IPS-18c (cell line): Measurements from ENCODE around the gene POU3F3.

Source experiments
- H3K4me3 ChIP-seq: 2 replicates; pipeline ENCODE4 v1.7.0; 2013; ENCODE audit warnings: low read depth, mild to moderate bottlenecking, low read length, moderate library complexity; ENCODE audit not compliant: insufficient read depth
- H3K9me3 ChIP-seq: one replicate; pipeline ENCODE4 v1.6.1; 2013; ENCODE audit warnings: mild to moderate bottlenecking, low read length, moderate library complexity; ENCODE audit not compliant: control insufficient read depth, insufficient read depth

Gene POU3F3

DNA sequence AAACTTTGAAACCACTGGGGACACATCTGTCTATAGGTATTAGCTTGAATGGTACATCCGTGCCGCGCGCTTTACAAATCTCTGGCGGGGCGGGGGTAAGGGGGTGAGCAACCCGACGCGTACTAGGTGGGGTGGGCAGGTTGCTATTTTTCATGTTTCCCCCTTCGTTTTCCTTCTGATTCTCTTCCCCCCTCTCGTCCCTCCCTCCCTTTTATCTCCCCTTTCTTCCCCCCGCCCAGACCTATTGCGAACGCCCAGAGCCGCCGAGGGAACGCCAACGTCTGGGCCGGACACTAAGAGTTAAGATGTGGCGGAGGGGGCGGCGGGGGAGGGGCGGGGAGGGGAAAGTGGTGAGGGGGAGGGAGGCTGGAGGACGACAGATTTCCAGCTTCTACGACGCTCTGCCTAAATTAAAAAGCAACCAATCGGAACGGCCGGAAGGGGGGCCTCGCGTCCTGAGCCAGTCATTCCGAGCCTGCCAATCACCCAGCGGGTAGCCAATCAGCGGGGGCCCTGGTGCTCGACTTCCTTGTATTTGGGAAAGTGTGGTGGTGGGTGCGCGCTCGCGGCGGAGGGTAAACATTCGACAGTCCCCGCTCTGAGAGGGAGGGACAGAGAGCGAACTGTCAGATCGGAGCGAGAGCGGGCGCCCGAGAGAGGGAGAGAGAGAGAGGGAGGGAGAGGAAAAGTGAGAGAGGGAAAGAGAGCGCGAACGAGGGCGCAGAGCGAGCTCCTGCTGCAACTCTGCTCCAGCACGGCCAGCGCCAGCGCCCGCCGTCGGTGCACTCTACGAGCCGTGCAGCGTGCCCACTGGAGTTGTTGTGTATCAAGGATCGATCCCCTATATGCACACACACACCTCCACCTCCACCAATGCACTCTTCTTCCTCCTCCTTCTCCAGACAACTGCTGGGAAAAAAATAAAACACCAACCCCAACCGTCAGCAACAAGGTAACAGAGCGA lies at the start of gene POU3F3:
Gene POU3F3, plus strand, starts transcription at position 582 of the 964 bp plus-strand sequence. CDS start 1,396 bp downstream, outside the sequence.
- H3K9me3 ChIP-seq: no peaks in the 10 kb centered on the region
- peak within 1 kb of the TSS; percentile 60 for H3K4me3 ChIP-seq

DNA sequence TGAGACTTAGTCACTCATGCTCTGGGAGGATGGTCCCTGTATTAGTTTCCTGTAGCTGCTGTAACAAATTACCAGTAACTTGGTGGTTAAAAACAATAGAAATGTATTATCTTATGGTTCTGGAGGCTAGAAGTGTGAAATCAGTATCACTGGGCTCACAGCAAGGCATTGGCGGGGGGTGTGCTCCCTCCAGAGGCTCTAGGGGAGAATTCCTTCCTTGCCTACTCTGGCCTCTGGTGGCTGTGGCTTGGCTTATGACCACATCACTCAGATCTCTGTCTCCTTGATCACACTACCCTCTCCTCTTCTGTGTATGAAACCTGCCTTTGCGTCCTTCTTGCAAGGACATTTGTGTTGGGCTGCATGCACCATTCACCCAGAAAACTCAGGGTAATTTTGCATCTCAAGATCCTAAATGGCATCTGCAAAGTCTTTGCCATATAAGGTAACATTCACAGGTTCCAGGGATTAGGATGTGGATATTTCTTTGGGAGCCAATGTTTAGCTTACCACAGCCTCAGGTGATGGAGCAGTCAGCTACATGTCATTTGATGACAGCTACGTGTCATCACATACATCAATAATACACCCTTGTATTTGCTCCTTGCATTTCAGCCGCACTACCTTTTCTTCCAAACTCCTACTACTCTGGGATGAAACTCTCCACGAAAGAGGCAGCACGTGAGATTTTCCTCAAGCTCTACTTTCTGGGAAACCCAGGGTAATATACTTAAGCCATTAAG lies 49.6 kb upstream of the POU3F3 start:
- H3K4me3 ChIP-seq: no peak overlapping the region
- no peaks in the 10 kb centered on the region for H3K9me3 ChIP-seq

DNA sequence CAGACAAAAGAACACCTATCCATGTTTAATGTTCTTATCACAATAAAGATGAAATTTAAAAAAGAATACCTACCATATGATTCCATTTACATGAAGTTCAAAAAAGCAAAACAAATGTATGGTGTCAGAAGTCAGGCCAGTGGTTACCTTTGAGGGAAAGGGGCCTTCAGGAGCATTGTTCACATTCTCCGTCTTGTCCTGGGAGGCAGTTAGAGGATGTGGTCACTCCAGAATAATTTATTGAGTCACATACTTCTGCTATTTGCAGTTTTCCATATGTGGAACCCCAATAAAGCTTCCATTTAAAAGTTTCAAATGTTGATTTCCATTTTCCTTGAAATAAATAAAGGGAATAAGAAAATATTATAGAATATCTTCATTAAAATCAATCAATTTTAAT lies 41.6 kb upstream of the POU3F3 start:
- Histone ChIP-seq H3K9me3 (peaks cover 6% of the 10 kb centered on the region), H3K4me3 (no peak overlapping the region)

DNA sequence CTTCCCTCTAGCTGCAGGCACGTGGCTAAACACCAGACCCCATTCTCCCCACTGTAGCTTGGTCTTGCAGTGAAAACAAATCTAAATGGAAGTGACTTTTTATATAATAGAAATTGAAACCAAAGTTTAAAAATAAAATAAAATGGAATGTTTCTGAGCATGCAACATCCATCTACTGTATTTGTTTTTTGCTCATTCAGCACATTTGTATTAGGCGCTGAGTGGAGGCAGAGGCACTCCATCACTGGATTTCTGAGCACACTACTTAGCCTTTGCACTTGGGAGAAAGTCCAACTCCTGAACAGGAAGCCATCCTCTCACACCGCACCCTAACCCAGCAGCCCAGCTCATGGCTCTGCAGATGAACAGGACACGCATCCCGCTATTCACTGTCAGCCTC lies 37.8 kb upstream of the POU3F3 start:
- Histone ChIP-seq H3K9me3 (peaks cover 3% of the 10 kb centered on the region), H3K4me3 (no peak overlapping the region)

DNA sequence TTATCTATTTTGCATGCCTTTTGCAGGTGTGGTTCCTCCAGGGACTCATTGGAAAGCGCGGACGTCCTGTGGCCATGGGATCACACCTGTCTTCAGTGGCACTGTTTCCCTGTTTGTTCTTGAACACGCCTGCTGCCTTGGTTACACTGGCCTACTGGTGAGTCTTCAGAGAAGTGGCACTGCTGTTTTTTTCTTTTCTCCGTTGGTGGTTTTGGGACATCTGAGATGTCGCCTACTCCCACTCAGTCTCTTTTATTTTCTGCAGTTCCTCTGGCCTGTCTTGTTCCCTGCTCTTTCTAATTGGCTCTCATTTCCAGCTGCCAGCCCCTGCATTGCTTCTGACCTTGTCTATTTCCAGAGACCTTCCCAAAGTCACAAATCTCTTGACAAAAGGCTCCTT lies 35.7 kb upstream of the POU3F3 start:
- Histone ChIP-seq H3K9me3 (no peaks in the 10 kb centered on the region), H3K4me3 (no peak overlapping the region)

DNA sequence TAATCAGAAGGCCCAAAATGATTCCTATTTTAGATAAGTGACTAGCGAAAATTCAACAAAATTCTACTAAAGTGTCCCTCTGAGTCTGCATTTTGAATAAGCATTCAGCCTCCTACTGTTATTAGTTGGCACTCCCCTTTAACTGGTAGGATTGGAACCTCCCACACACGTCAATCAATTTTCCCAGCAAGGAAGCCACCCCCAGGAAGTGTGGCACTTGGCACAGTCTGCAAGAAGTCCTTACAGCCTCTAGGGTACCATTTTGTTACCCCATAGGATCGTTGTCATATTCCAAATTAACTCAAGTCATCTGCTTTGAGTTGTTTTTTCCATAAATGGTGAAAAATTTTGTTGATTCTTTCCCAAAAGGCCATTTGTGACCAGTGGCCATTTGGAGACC lies 33.8 kb upstream of the POU3F3 start:
- Histone ChIP-seq H3K4me3 (no peak overlapping the region), H3K9me3 (peaks cover 2% of the 10 kb centered on the region)

DNA sequence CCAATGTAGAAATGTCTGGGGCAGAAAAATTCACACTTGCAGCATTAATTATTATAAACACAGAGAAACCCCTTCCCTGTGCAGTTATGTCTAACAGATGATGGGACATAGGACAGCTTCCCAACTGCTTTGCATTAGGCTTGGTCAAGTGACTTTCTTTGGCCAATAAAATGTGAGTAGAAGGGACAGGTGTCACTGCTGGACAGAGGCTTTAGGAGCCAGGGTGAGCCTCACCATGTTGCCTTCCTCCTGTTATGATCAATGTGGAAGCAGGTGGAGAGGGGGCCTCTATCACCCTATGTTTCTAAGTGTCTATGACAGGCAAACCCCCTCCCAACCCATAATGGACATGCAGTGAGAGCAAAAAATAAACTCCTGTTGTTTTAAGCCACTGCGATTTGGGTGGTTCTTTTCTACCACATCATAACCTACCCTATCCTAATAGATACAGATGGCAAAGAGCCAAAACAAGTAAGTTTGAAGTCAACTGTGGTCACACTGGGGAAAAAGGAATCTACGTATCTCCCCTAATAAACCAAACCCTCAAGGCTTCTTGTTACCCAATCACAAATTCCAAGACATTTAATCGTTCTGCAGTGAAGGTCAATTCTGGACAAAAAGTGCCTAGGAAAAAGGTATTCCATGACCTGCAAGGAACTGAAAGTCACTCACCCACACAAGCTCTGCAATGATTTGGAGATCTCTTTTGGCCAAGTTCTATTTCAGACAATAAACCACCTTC lies 28.6 kb upstream of the POU3F3 start:
- no peak overlapping the region for H3K4me3 ChIP-seq
- peaks cover 6% of the 10 kb centered on the region for H3K9me3 ChIP-seq

DNA sequence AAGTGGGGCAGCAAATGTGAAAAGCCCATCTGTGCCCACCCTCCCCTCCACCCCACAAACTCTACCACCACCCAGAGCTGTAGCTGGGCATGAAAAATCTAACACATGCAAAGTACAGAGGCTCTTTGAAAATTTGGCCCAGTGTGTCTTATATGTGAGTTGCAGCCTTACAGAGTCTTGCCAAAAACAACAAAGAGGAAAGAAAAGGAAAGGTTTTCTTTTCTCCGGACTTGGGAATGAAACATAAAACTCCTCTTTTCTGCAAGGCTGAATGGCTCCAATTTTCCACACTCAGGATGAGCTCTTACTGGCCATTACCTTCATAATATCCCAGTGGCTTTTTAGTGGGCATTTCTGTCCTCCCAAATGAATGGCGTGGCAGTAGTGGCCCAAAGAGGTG lies 27.9 kb upstream of the POU3F3 start:
- Histone ChIP-seq H3K9me3 (peaks cover 6% of the 10 kb centered on the region), H3K4me3 (no peak overlapping the region)

DNA sequence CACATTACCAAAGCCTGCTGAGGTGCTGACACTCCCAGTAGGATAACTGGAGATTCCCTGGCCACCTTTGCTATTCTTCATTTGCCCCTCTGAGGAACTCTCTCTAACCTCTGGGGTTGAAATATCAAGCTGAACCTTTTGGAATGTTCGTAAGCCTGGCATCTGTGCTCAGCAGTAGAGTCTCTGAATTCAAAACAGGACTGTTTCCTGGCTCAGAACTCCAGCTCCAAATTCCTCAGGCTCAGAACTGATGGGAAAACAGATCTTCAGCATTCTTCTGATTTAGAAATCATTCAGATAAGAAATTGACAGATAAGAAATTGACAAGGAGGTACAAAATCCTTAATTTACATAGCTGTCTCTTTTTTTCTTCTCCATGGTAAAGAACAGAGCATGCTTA lies 22.2 kb upstream of the POU3F3 start:
- Histone ChIP-seq H3K9me3 (no peaks in the 10 kb centered on the region), H3K4me3 (no peak overlapping the region)

DNA sequence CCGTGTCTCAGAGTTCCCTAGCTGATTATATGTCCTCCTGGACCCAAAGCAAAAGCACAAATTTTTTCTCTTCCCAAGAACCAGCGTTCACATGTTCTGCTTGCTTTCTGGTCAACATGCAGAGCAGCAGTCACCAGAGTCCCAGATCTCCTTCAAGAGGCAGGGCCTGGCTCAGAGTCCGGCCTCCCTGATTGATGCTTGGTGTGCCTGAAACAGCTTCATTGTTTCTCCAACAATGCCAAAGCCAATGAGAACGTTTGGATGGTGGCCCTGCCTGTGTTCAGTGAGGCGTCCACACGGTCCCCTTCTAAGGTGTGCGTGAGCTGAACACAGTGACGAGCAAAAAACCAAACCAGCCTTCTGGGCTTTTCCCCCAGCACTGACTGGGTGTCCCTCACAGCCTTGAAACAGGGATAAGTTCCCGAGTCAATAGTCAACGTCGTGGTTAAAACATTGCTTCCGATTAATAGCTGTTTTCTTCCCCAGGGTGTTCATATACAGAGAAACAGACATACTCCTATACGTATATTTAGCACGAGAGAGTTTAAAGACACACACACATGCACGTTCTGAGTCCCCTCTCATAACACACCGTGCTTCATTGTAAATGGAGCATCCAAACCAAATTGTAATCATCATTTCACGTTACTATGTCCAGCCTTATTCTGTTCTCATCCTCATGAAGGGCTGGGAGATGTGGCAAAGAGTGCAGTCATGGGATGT lies 19.3 kb upstream of the POU3F3 start:
- Histone ChIP-seq H3K4me3 (no peak overlapping the region), H3K9me3 (no peaks in the 10 kb centered on the region)

DNA sequence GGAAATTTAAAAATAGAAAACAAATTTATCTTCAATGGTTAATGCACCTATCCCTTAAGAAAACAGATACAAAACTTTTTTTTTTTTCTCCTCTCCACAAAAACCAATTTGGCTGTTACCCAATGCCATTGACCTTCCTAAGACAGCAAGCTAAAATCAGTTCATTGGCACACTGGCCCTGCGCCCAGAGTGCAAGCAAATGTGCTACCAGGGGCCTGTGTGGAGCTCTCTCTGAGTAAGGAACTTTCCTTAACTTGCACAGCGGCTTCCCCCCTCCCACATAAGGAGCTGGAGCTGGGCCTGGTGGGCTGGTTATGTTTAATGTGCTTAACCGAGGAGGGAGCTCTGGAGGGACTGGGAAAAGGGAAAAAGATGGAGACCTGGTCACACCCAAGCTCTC lies 17.6 kb upstream of the POU3F3 start:
- Histone ChIP-seq H3K4me3 (no peak overlapping the region), H3K9me3 (no peaks in the 10 kb centered on the region)

DNA sequence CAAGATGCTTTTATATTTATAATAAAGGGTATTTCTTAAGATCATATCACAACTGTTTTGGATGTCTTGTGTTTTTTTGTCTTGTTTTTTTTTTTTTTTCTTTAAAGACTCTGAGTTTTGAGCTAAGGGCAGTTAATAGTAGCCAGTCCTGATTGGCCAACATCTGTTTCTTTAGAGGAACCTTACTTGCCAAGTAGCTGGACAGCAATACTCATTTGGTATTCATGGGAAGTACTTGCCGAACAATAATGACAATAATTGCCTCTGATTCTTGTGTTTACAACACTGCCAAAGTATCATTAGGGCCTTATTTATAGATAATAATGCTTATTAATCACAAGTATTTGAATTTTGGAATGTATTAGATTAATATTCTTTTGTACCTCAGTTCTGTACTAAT lies 17.1 kb upstream of the POU3F3 start:
- no peaks in the 10 kb centered on the region for H3K9me3 ChIP-seq
- H3K4me3 ChIP-seq: no peak overlapping the region

DNA sequence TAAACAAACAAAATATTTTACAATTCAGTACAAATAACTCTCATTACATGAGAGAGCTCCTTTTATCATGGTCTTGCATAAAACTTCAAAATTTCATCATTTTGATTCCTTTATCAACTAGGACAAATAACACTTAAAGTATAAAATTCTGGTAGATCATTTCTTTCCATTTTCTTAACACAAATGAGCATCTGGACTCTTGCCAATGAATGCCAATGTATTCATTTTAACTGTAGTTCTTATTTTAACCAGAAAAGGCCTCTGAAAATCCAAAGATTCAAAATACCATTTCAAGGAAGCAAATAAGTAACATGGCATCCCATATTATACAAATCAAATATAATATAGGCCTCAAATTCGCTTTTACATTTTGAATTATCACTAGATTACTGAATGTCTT lies 13.8 kb upstream of the POU3F3 start:
- no peaks in the 10 kb centered on the region for H3K9me3 ChIP-seq
- no peak overlapping the region for H3K4me3 ChIP-seq

DNA sequence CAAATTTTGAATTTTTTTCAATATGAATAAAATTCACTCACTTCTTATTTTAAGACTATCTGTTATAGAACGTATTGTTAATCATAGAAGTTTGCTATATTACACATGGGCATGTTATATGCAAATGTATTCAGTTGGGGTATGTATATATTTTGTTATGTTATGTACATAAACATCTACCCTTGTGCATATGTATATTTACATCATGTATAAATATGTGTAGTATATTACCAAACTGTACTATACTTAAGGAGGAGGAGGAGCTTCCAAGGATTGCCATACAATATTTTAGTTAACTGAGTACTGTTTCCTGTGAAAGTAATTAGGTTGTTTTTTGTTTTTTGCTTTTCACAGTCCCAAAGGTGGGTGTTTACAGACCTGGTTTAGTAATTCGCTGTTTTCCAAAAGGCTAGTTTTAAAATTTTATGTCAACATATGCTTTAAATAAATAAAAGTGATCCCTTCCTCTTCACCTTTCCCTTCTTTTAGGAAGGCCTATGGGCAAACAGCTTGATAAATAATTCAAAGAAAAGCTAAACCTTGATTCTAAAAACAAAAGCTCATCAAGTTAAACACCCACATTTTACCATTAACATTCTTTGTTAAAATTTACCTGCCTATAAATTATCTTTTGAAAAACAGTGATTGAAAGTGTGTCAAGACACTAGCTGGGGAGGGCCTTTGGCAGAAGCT lies 12.9 kb upstream of the POU3F3 start:
- Histone ChIP-seq H3K4me3 (no peak overlapping the region), H3K9me3 (no peaks in the 10 kb centered on the region)

DNA sequence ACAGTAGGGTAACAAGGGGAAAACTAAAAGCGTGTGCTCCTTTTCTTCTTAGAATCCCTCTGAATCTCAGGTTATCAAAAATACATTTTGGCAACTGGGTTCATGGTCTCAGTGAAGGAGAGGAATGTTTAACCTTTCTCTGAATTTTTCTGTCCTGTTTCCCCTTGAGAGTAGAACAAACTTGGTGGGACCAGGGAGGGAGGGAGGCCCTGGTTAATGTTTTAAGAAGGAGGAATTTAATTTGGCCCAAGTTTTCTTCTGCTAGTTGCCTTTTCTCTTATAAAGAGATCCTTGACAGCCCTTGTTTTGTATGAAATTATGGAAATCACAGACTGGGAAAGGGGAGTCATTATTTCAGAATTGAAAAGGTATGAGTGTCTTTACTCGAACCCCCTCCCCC lies 12.2 kb upstream of the POU3F3 start:
- no peak overlapping the region for H3K4me3 ChIP-seq
- H3K9me3 ChIP-seq: no peaks in the 10 kb centered on the region

DNA sequence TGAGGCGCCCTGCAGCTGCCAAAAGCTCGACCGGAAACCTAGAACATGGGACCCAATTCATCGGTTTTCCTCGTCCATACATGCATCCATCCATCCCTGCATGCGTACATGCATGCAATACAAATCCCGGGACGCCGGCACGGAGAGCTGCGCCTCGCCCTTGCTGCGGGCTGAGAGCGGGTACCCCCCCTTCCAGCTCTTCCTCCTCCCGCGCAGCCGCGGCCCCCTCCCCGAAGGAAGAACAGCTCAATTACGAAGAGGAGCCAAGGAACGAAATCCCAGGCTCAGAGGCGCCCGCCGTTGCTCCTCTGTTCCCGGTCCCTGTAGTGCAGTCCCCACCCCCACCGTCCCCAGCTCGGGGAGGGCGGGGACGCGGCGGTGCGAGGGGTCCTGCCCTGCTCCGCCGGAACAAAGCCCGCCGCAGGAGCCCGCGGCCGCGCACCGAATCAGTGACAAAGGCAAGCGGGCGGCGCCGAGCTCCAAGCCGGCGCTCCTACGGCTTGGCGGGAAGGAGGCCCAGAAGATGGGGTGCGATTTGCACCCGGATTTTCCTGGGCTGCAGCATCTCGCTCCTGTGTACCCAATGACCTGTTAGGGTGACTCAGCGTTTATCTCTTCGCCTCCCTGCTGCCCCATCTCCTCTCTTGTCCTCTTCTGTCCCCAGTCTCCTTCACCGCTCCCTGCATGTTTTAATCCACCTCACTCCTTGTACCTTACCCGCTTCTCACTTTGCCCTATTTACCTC lies 8.9 kb upstream of the POU3F3 start:
- H3K4me3 ChIP-seq: peak overlapping the region; percentile 52

More for the DNA sequence above, 8.9 kb upstream of the POU3F3 start:
- no peaks in the 10 kb centered on the region for H3K9me3 ChIP-seq
